RKO (cell line): Measurements from ENCODE around the gene USP30.
"Not testable (repeated sequence)": the region's sequence is repeated elsewhere in the genome, so short reads cannot be mapped to it uniquely, and the experiment has no call there.

Source experiments
- DNase-seq: peaks from one replicate; pipeline ENCODE4 v3.0.0-alpha.2; 2016; ENCODE audit warnings: low spot score

Gene USP30, protein sequence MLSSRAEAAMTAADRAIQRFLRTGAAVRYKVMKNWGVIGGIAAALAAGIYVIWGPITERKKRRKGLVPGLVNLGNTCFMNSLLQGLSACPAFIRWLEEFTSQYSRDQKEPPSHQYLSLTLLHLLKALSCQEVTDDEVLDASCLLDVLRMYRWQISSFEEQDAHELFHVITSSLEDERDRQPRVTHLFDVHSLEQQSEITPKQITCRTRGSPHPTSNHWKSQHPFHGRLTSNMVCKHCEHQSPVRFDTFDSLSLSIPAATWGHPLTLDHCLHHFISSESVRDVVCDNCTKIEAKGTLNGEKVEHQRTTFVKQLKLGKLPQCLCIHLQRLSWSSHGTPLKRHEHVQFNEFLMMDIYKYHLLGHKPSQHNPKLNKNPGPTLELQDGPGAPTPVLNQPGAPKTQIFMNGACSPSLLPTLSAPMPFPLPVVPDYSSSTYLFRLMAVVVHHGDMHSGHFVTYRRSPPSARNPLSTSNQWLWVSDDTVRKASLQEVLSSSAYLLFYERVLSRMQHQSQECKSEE

DNA sequence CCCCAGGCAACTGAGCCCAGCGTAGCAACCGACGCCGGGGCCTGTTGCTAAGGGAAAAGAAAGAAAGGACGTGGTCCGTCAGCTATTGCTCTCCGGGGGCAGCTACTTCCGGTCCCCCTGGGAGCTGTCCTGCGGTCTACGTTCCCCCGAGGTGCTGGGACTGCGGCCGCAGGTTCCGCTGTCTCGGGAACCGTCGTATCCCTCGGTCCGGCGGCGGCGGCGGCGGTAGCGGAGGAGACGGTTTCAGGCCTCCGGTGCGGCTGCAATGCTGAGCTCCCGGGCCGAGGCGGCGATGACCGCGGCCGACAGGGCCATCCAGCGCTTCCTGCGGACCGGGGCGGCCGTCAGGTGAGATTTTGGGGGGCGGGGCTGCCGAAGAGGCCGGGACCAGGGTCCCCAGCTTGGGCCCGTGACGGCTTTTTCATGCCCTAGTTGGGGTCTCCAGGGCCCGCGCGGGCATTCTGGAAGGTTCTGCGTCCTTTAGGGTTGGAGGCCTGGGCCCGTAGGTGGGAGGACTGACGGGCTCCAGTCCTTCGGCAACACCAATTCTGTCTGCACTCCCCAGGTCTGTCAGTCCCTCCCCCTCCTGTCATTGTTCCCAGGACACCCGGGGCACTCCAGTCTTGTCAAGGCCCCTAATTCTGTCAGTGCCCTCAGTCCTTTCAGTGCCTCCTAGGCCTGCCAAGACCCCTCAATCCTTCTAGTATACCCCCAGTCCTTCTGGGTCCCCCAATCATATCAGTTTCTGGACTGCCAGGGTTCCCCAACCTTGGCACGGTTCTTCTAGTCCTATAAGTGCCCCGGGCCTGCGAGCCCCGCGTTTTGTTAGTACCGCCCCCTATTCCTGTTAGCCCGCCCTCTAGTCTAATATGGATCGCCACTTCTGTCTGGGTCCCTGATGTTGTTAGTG is at the start of gene USP30:
Gene USP30, plus strand, starts transcription at position 163 of the 910 bp plus-strand sequence. Its CDS starts 103 bp downstream, at position 266.
- peak; percentile 86 for DNase-seq

DNA sequence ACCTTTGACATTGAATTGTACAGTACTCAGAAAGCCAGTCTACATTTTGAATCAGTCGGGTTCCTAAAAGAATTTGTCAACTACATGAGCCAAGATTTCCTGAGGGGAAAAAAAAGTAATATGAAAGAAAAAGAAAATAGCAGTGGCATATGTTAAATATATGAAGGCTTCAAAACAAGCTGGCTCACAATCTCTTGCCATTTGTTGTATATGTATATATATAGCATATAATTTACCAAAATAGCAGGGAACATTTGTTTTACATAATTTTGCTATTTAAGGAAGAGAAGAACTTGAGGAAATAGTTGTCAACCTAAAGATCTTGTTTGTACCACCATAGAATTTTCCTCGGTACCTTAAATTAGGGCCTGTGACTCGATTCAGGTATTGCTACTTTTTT is 48.4 kb upstream of the USP30 start:
- no peak for DNase-seq

DNA sequence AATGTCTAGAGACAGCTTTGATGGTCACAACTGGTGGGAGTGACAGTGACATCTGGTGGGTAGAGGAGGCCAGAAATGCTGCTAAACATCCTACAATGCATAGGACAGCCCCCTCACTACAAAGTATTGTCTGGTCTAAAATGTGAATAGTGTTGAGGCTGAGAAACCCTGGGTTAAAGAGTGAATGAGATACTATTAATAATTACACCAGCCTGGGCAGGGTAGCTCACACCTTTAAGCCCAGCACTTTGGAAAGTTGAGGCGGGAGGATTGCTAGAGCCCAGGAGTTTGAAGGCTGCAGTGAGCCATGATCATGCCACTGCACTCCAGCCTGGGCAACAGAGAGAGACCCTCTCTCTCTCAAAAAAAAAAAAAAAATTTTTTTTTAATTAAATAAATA is 42.6 kb upstream of the USP30 start:
- DNase-seq, result no peak

DNA sequence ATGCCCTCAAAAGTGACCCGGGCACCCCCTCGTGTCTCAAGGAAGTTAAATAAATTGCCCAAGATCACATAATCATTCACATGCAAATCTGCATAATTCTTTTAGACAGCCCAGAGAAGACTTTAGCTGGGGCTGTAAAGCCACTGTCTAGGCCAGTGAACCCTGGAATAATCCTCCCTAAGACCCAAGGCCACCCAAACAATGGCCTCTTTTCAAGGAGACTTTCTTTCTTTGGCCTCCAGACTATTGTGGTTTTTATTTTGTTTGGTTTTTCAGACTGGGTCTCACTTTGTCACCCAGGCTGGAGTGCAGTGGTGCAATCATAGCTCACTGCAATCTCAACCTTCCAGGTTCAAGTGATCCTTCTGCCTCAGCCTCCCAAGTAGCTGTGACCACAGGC is 42.1 kb upstream of the USP30 start:
- no peak for DNase-seq

DNA sequence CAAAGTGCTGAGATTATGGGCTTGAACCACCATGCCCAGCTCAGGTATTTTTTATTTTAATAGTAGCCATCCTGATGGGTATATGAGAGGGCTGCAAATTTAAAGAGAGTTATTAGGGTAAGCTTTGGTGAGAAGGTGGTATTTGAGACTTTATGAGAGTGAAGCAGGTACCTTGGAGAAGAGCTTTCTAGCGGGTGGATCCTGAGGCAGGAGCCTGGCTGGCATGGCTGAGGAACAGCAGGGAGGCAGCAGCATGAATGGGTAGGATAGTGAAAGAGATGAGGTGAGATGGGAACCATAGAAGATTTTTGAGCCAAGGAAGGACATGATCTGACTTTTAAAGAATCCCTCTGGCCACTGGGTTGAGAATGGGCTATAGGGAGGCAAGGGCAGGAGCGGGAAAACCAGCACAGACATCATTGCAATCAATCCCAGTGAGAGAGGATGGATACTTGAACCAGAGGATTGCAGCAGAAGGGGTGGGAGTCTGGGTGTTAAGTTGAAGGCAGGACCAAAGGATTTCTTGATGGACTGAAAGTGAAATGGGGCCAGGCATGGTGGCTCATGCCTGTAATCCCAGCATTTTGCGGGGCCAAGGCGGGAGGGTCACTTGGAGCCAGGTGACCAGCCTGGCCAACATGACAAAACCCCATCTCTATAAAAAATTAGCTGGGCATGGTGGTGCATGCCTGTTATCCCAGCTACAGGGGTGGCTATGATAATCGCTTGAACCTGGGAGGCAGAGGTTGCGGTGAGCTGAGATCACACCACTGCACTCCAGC is 37.2 kb upstream of the USP30 start:
- no peak for DNase-seq

DNA sequence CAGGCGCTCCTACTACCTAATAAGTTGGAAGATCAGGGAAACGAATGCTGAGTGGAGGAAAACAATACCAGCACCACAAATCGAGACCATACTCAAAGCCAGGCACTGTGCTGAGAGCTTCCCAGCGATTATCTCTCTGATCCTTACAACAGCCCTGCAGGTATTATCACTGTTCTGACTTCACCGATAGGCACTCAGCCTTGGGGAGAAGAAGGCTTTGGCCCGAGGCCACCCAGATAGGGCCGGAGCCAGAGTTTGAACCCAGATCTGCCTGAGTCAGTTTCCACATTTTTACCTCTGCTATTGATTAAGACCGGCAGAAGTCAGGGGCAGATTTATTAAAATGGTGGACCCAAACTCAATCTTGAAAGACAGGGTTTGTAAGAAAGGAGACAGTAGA is 36.4 kb upstream of the USP30 start:
- no peak for DNase-seq

DNA sequence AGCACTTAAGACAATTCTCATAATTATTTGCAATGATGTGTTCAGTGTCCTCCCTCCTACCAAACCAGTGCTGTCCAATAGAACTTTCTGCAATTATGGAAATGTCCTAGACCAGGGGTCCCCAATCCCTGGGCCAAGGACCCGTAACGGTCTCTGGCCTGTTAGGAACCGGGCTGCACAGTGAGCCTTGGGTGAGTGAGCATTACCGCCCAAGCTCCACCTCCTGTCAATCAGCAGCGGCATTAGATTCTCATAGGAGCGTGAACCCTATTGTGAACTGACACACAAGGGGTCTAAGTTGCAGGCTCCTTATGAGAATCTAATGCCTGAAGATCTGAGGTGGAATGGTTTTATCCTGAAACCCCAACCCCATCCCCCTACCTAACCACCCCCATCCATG is 35.4 kb upstream of the USP30 start:
- DNase-seq, result no peak

DNA sequence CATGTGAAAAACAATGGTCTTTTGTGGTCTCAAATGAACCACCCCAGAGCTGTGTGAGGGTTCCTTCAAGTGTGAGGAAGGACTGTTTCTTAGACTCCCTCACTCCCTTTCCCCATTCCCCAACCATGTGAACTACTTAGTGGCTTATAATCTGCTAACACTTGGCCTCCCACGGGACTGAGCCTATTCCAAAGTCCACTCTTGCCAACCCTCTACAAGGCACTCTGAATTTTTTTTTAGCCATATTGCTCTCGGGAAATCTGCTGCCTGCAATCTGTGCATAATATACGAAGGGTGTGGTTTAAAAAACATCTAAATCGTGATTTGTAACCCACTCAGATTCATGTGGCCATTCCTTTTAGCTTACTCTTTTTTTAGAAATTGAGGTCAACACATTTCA is 34.1 kb upstream of the USP30 start:
- DNase-seq, result no peak

DNA sequence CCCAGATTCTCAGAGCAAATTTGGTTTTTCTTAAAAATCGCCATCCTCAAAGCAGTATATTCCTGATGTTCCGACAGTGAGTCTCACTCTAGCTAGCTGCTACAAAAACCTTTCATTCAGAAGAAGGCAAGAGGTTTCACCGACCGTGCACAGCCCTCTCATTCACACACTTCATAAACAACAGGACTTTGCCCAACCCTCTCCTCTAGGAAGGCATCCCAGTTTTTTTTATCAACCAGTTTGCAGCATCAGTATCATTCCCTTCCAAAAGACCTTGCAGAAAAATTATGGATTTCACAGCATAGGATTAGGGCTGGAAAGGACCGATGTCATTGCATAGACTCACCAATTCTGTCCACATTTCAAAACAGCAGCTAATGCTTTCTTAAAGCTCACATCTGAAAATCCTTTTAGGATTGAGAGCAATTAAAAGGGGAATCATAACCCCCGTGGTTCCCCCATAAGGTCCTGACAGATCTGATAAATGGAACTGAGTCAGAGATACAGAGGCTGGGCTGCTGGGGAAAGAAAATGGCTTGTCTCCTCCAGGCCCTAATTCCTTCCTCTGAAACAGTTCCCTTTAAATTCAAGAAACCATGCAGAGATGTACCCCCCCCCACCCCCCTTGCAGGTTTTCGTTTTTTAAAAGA is 32.1 kb upstream of the USP30 start:
- DNase-seq, result no peak

DNA sequence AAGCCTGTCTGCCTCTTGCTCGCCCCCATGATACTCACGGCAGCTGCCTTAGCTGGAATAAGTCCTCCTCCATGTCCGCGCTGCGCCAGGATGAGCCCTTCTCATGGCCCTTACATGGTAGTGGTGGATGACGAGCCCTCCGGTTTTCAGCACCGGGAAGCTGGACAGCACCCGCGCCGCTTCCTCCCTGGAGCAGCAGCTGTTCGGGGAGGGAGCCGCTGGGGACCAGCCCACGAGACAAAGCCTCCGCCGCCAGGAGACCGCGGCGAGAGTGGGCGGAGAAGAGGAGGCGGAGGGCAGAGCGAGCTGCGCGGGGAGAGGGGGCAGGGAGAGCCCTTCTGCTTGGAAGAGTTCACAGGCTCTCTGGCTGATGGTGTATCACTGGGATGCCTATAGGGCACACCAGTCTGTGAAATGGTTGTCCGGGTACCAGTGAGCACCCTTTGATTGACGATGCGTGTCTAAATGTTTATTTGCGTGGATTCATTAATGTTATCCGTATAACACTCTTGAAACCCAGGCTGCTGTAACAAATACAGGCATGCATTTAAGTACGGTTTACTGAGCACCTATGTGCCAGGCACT is 31.5 kb upstream of the USP30 start, which contains the start of gene SVOP:
Gene SVOP, minus strand, starts transcription at position 273 of the 585 bp plus-strand sequence. Its CDS starts 200 bp downstream, at position 73.
- peak; percentile 83 for DNase-seq

DNA sequence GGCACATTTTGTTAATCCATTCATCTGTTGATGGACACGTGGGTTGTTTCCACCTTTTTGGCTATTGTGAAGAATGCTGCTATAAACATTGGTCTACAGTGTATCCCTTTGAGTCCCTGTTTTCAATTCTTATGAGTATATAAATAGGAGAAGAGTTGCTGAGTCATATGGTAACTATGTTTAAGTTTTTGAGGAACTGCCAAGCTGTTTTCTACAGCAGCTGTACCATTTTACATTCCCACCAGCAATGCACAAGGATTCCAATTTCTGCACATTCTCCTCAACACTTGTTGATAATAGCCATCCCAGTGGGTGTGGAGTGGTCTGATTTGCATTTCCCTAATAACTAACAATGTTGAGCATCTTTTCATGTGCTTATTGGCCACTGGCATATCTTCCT is 24.6 kb upstream of the USP30 start:
- DNase-seq, result no peak

DNA sequence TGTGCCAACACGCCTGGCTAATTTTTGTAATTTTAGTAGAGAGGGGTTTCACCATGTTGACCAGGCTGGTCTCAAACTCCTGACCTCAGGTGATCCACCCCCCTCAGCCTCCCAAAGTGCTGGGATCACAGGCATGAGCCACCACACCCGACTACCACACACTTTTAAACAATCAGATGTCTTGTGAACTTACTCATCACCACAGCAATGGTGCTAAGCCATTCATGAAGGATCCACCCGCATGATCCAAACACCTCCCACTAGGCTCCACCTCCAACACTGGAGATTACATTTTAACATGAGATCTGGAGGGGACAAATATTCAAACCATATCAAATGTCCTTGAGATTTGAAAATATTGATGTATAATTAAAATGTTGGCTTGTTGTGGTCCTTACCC is 23.8 kb upstream of the USP30 start:
- not testable (repeated sequence) for DNase-seq

DNA sequence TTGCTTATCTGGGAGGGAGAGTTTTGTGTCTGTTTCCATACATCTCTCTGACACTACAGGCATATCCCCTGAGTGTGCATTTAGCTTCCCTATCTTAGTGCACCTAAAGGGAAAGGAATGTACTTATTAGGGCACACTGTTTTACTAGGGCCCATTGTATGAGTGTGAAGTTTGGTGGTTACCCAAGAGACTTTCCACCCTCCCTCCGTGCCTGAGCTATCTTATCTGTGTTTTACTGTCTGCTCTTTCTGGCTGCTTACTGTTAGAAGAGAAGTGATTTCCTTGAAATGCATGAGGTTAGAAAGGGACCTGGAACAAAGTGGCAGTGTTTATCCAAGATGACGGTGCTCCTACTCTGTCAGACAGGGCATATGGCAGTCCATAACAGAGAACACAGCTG is 23.0 kb upstream of the USP30 start:
- no peak for DNase-seq

DNA sequence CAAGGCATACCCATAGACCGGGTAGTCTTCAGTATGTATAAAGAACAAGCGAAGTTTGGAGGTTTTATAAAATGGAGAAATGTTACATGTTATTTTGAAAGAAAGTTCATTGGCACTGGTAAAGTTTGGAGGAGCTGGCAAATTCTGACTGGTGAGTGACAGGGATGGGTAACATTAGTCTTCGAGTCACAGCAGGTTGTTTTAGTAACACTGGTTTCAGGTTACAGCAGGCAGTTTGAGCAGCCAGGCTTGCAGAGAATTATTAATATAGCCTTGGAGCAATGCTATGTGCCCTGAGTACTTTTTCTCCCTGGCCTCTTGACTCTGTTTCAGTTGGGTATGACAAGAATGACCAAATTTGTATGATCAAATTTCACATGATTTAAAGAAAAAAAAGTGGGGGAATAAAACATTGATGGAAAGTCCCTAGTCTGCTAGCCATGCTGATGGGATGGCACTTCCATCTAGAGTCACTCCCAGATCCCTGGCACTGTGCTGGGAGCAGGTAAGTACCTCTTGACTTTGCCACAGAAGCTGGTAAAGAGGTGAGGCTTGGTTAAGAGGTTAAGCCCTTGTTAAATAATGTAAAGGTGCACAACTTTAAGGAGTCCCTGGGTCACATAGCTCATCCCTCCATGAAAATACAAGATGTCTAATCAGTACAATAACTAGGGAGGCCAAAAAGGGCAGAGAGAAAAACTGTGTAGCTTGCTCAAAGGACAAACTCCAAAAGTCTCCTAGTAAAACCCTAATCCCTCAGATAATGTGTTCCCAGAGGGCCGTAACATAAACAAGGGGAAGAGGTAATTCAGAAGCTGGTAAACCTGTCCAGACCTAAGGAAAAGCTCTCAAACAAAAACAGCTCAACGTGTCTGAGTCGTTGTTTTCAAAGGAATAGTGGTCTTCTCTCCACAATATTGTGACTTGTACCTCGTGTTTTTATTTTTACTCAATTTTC is 18.9 kb upstream of the USP30 start:
- DNase-seq, result no peak

DNA sequence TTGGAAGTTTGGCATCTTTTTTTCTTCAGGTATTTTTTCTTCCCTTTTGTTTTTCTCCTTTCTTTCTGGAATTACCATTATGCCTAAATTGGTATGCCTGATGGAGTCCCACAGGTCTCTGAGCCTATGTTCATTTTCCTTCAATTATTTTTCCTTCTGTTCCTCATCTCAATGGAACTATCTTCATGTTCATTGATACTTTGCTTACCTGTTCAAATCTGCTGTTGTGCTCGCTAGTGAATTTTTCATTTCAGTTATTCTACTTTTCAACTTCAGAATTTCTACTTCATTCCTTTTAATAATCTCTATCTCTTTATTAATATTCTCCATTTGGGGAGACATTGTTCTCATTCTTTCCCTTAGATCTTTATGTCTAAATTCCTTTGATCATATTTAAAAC is 15.4 kb upstream of the USP30 start:
- no peak for DNase-seq

DNA sequence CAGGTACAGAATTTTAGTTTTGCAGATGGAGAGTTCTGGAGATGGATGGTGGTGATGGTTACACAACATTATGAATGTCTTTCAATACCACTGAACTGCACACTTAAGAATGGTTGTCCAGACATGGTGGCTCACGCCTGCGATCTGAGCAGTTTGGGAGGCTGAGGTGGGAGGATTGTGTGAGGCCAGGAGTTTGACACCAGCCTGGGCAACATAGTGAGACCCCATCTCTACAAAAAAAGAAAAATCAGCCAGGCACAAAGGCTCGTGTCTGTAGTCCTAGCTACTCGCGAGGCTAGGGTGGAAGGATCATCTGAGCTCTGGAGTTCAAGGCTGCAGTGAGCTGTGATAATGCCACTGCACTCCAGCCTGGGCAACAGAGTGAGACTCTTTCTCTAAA is 8.1 kb upstream of the USP30 start:
- DNase-seq, result no peak

DNA sequence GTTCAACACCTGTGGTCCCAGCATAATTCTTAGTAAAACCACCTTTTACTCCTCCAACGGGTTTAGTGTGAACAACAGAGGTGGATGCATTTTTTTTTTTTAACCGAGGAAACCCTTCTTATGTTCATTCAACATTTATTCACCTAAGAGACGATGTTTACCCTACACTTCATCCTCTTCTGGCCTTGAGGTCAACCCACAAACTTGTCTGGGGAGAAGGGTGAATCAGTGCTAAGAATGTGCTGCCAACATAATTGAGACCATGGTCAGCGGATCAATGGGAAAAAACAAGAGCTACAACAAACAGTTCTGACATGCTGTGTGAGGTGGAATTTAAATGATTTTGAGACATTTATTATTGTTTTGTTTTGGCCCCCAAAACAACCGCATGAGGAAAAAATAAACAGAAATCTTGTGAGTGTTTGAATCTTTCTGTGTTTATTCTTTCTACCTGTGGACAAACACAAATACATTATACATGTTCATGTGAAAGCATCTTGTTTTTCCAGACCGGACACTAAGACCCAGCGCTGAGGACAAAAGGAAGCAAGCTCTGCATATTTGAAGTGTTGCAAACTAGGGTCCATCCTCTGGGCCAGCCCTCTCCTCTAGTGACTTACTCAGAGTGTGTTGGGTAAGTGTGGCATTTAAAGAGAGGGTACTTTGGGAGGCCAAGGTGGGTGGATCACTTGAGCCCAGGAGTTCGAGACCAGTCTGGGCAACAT is 5.1 kb upstream of the USP30 start:
- no peak for DNase-seq

DNA sequence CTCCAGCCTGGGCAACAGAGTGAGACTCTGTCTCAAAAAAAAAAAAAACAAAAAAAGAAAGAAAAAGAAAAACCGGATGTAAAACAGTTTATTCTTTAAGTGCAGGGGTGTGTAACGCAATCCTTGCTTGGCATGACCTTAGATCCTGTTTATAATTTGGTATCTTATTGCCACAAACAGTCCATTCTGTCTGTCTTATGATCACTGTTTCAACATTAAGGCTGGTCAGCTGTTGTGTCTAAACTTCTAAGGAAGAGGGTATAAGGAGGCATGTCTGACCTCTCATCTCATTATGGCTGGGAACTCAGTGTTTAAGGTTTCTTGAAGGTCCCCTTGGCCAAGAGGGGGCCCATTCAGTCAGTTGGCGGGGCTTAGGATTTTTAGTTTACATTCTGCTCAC is 3.7 kb upstream of the USP30 start:
- DNase-seq, result not testable (repeated sequence)

DNA sequence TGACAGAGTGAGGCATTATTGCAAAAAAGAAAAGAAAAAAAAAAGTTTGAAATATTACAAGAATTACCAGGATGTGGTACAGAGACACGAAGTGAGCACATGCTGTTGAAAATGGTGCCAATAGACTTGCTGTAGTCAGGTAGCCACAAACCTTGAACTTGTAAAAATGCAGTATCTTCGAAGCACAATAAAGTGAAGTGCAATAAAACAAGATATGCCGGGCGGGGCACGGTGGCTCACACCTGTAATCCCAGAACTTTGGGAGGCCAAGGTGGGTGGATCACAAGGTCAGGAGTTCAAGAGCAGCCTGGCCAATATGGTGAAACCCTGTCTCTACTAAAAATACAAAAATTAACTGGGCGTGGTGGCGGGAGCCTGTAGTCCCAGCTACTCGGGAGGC is 2.6 kb upstream of the USP30 start:
- not testable (repeated sequence) for DNase-seq
